MM.1S (cell line): ENCODE data around the gene SPSB3.
"Not testable (repeated sequence)": the region's sequence is repeated elsewhere in the genome, so short reads cannot be mapped to it uniquely, and the experiment has no call there.

Experiments used
- DNase-seq: peaks from one replicate; pipeline ENCODE4 v3.0.0-alpha.2; 2015
- H2AFZ ChIP-seq: fragments of 300-600 bp; sonication (generic); 2 replicates; pipeline ENCODE4 v1.6.0; 2016; ENCODE audit warnings: antibody characterized with exemption, low read length
- H3F3A ChIP-seq: fragments of 300-600 bp; sonication (generic); 2 replicates; pipeline ENCODE4 v1.6.1; 2016; ENCODE audit warnings: mild to moderate bottlenecking, antibody characterized with exemption, low read length, moderate library complexity, mixed read lengths; ENCODE audit not compliant: insufficient read depth
- H3K27ac ChIP-seq: fragments of 300-600 bp; sonication (generic); 2 replicates; pipeline ENCODE4 v1.5.1; 2016; ENCODE audit warnings: mild to moderate bottlenecking, low read length
- H3K27me3 ChIP-seq: fragments of 300-600 bp; sonication (generic); replicated peaks from 2 replicates; pipeline ENCODE4 v1.6.0; 2016; ENCODE audit warnings: low read length; ENCODE audit not compliant: insufficient read depth
- H3K36me3 ChIP-seq: fragments of 300-600 bp; sonication (generic); replicated peaks from 2 replicates; pipeline ENCODE4 v1.6.1; 2016; ENCODE audit warnings: mild to moderate bottlenecking, low read length, mixed read lengths; ENCODE audit not compliant: insufficient read depth
- H3K4me1 ChIP-seq: fragments of 300-600 bp; sonication (generic); 2 replicates; pipeline ENCODE4 v1.6.1; 2016; ENCODE audit warnings: low read length, mixed read lengths
- H3K4me2 ChIP-seq: fragments of 300-600 bp; sonication (generic); 2 replicates; pipeline ENCODE4 v1.6.0; 2016; ENCODE audit warnings: low read depth, low read length
- H3K4me3 ChIP-seq: fragments of 300-600 bp; sonication (generic); 2 replicates; pipeline ENCODE4 v1.5.1; 2016; ENCODE audit warnings: low read length, mixed read lengths
- H3K79me2 ChIP-seq: fragments of 300-600 bp; sonication (generic); 2 replicates; pipeline ENCODE4 v1.6.1; 2016; ENCODE audit warnings: mixed run types, low read length, mixed read lengths
- H3K9ac ChIP-seq: fragments of 300-600 bp; sonication (generic); 2 replicates; pipeline ENCODE4 v1.6.1; 2016; ENCODE audit warnings: low read length, mixed read lengths
- H3K9me2 ChIP-seq: fragments of 300-600 bp; sonication (generic); replicated peaks from 2 replicates; pipeline ENCODE4 v1.6.1; 2016; ENCODE audit warnings: mild to moderate bottlenecking, low read length, mixed read lengths; ENCODE audit not compliant: insufficient read depth
- H3K9me3 ChIP-seq: fragments of 300-600 bp; sonication (generic); replicated peaks from 2 replicates; pipeline ENCODE4 v1.6.1; 2016; ENCODE audit warnings: mild to moderate bottlenecking, low read length, mixed read lengths; ENCODE audit not compliant: insufficient read depth
- H4K20me1 ChIP-seq: fragments of 300-600 bp; sonication (generic); 2 replicates; pipeline ENCODE4 v1.6.1; 2016; ENCODE audit warnings: mild to moderate bottlenecking, low read length, moderate library complexity, mixed read lengths; ENCODE audit not compliant: insufficient read depth
- EZH2 ChIP-seq: fragments of 300-600 bp; sonication (generic); optimal IDR thresholded peaks from 2 replicates; pipeline ENCODE3; 2017; ENCODE audit warnings: low read depth, mild to moderate bottlenecking, antibody characterized with exemption, low read length, mixed read lengths
- EZH2phosphoT487 ChIP-seq: fragments of 300-600 bp; sonication (generic); IDR thresholded peaks from 2 replicates; pipeline ENCODE4 v1.6.1; 2018; ENCODE audit warnings: antibody characterized with exemption, low read length
- TF ChIP-seq, protein P1 (sequence below): fragments of 300-600 bp; sonication (generic); IDR thresholded peaks from 2 replicates; pipeline ENCODE4 v1.5.1; 2016; ENCODE audit warnings: antibody characterized with exemption, low read length, mixed read lengths

Gene SPSB3

DNA sequence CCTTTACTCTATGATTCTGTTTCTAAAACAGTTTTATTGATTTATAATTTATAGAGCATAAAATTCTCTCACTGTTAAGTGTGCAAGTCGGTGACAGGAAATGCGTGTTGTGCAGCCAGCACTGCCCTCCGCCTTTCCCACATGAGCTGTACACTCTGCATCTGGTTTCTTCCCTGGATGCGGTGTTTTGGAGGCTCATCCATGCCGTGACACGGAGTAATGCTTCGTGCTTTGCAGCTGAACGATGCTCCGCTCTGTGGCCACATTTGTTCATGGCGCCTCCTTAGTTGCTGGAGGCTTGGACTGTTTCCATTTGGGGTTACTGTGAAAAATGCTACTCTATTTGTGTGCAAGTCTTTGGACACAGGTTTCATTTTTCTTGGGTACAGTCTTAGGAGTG lies 18.3 kb upstream of the SPSB3 start:
- no peaks in the 10 kb centered on the region for H4K20me1 ChIP-seq
- no peaks in the 10 kb centered on the region for H3K9me3 ChIP-seq
- DNase-seq: no peak
- no peaks in the 10 kb centered on the region for H3F3A ChIP-seq
- no peak overlapping the region for H3K4me2 ChIP-seq
- H2AFZ ChIP-seq: no peak overlapping the region
- no peak overlapping the region for H3K9ac ChIP-seq
- no peak for TF ChIP-seq EZH2phosphoT487
- no peak for TF ChIP-seq EZH2
- TF ChIP-seq, protein P1, sequence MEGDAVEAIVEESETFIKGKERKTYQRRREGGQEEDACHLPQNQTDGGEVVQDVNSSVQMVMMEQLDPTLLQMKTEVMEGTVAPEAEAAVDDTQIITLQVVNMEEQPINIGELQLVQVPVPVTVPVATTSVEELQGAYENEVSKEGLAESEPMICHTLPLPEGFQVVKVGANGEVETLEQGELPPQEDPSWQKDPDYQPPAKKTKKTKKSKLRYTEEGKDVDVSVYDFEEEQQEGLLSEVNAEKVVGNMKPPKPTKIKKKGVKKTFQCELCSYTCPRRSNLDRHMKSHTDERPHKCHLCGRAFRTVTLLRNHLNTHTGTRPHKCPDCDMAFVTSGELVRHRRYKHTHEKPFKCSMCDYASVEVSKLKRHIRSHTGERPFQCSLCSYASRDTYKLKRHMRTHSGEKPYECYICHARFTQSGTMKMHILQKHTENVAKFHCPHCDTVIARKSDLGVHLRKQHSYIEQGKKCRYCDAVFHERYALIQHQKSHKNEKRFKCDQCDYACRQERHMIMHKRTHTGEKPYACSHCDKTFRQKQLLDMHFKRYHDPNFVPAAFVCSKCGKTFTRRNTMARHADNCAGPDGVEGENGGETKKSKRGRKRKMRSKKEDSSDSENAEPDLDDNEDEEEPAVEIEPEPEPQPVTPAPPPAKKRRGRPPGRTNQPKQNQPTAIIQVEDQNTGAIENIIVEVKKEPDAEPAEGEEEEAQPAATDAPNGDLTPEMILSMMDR: no peak
- H3K27ac ChIP-seq: no peak overlapping the region
- H3K79me2 ChIP-seq: no peaks in the 10 kb centered on the region
- no peaks in the 10 kb centered on the region for H3K4me1 ChIP-seq
- no peaks in the 10 kb centered on the region for H3K9me2 ChIP-seq
- no peak overlapping the region for H3K4me3 ChIP-seq
- no peaks in the 10 kb centered on the region for H3K27me3 ChIP-seq
- no peaks in the 10 kb centered on the region for H3K36me3 ChIP-seq

DNA sequence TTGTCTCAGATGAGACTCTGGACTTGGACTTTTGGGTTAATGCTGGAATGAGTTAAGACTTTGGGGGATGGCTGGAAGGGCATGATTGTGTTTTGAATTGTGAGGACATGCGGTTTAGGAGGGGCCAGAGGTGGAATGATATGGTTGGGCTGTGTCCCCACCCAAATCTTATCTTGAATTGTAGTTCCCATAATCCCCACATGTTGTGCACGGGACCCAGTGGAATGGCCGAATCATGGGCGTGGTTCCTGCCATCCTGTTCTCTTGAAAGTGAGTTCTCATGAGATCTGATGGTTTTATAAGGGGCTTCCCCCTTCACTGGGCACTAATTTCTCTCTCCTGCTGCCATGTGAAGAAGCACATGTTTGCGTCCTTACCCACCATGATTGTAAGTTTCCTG lies 16.9 kb upstream of the SPSB3 start:
- H3K9me2 ChIP-seq, H3K79me2 ChIP-seq, H3K4me2 ChIP-seq, H3K27me3 ChIP-seq, H3K4me3 ChIP-seq, H3K4me1 ChIP-seq, H4K20me1 ChIP-seq, H2AFZ ChIP-seq, H3K36me3 ChIP-seq, H3K9me3 ChIP-seq, H3K9ac ChIP-seq, H3F3A ChIP-seq, H3K27ac ChIP-seq, DNase-seq: not testable (repeated sequence)

- H3K9me2 ChIP-seq: no peaks in the 10 kb centered on the region
- DNase-seq: no peak
- TF ChIP-seq, protein P1: no peak
- no peak for TF ChIP-seq EZH2phosphoT487
- TF ChIP-seq EZH2: no peak
- H3K79me2 ChIP-seq: no peaks in the 10 kb centered on the region
- H3K36me3 ChIP-seq: no peaks in the 10 kb centered on the region
- H3K9me3 ChIP-seq: no peaks in the 10 kb centered on the region
- H3K4me1 ChIP-seq: no peaks in the 10 kb centered on the region
- no peak overlapping the region for H2AFZ ChIP-seq
- H3K9ac ChIP-seq: no peak overlapping the region
- H3K4me3 ChIP-seq: no peak overlapping the region
- H3K27me3 ChIP-seq: no peaks in the 10 kb centered on the region
- H4K20me1 ChIP-seq: no peaks in the 10 kb centered on the region
- H3K27ac ChIP-seq: no peak overlapping the region
- H3F3A ChIP-seq: no peaks in the 10 kb centered on the region
- no peak overlapping the region for H3K4me2 ChIP-seq
Measured at GRCh38 chr16:1794908-1795666, 12.7 kb upstream of the SPSB3 start.

GRCh38 chr16:1794221-1794871 lies 12.0 kb upstream of the SPSB3 start:
- H3K79me2 ChIP-seq: no peaks in the 10 kb centered on the region
- H2AFZ ChIP-seq: no peak overlapping the region
- no peak overlapping the region for H3K9ac ChIP-seq
- no peak overlapping the region for H3K4me2 ChIP-seq
- H3K4me3 ChIP-seq: no peak overlapping the region
- H3K27me3 ChIP-seq: no peaks in the 10 kb centered on the region
- H3F3A ChIP-seq: no peaks in the 10 kb centered on the region
- H4K20me1 ChIP-seq: no peaks in the 10 kb centered on the region
- TF ChIP-seq EZH2phosphoT487 (no peak), EZH2 (no peak)
- TF ChIP-seq, protein P1: no peak
- no peak for DNase-seq
- H3K4me1 ChIP-seq: no peaks in the 10 kb centered on the region
- H3K36me3 ChIP-seq: no peaks in the 10 kb centered on the region
- no peaks in the 10 kb centered on the region for H3K9me3 ChIP-seq
- no peaks in the 10 kb centered on the region for H3K9me2 ChIP-seq
- H3K27ac ChIP-seq: no peak overlapping the region
